Kidney tubule cell (primary cell): ENCODE results near the gene PDGFRB.

Source experiments
- DNase-seq: peaks from one replicate; pipeline ENCODE4 v3.0.0-alpha.2; 2018; ENCODE audit warnings: low spot score

Gene PDGFRB

GRCh38 chr5:150155258-150156026 lies at the start of gene PDGFRB:
PDGFRB (minus strand) TSS chr5:150155845; CDS start chr5:150137047, 18,798 bp downstream.
- no peak for DNase-seq

- DNase-seq: no peak
These were observed 48.9 kb upstream of the PDGFRB start for GRCh38 chr5:150204590-150204960.

- no peak for DNase-seq
These were observed 48.4 kb upstream of the PDGFRB start for GRCh38 chr5:150203832-150204589.

GRCh38 chr5:150202501-150202900 lies 46.9 kb upstream of the PDGFRB start:
- DNase-seq: no peak

- DNase-seq: no peak
These were observed 41.8 kb upstream of the PDGFRB start for GRCh38 chr5:150197476-150197875.

GRCh38 chr5:150196986-150197385 lies 41.3 kb upstream of the PDGFRB start:
- no peak for DNase-seq

GRCh38 chr5:150196514-150196913 lies 40.9 kb upstream of the PDGFRB start:
- DNase-seq: no peak

DNA sequence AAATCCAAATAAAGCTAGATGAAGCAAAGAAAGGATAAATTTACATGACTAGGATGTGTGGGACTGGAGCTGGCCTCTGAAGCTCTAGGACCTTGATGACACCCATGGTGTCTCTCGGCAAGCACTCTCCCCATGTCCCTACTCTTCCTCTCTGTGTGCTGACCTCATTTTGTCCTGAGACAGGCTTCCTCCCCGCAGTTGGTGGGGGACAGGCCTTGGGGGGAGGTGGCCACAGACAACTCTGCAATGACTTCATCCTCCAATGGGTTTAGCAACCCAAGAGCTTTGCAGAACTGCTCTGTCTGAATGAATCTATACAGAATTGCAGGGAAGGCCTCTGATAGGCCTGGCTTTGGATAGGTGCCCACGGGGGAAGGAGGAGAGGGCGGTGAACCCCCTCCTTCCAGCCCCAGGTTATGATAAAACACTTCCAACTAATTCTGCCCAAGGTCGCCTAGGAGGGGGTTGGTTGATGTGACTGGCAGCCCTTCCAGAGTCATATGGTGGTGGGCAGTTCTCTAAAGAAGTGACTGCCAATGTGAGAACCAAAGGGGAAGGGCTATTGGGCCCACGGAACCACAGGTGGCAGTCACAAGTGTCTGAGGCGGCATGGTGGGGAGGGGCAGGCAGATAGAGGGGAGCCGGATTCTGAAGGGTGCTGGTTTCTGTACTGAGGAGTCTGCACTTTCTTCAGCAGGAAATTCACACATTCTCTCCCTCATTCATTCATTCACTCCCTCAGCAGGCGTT lies 40.3 kb upstream of the PDGFRB start:
- DNase-seq: no peak

DNA sequence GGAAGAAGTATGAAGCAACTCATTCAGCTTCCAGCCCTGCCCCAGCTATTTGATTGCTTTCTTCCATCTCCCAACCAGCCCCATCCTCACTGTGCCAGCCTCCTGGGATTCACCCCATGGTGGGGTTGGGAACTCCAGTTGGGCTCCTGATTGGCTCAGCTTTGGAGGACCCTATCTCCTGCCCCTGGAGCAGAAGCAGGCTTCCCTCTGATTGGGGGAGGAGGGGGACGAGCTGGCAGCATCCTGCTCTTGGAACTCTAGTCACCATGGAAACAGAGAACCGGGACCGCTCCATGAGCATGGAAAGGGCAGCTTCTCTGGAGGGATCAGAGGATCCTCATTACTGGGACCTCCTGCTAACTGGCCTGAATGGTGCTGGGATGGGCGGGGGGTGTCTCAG lies 36.8 kb upstream of the PDGFRB start:
- no peak for DNase-seq

DNA sequence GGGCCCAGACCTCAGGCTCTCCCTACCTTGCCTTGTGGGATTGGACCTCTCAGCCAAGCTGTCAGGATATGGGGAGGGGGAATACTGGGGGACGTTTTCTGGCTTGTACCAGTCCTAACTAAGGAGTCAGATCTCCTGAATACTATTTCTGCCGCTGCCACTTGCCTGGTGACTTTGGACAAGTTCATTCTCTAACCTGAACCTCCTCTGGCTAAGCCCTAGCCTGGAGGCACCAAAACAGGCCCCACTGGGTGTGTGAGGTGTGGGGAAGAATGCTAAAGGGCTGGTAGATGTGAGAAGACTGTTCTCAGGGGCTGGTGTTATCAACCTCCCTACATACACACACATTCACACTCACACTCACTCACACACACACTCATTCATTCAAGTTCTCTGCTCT lies 35.3 kb upstream of the PDGFRB start:
- DNase-seq: no peak

DNA sequence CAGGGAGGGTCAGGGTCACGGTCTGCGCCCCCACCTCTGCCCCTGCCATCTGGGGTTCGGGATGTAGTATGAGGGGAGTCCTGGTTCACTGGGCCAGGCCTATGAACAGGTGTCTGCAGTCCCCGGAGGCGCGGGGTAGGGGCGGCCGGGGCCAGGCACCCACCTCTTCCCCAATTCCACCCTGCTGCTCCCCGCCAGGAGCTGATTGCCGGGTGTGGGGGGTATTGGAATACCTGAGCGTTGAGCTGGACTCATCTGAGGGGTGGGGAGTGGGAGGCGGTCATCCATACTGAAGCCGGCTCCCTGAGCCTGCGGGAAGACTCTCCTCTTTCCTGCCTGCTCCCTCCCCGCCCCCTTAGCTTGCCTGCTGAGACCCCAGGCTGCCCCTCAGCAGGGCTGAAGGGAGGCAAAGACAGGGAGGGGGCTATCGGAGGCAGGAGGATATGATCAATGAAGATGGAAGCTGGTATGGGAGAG lies 34.9 kb upstream of the PDGFRB start:
- no peak for DNase-seq

DNA sequence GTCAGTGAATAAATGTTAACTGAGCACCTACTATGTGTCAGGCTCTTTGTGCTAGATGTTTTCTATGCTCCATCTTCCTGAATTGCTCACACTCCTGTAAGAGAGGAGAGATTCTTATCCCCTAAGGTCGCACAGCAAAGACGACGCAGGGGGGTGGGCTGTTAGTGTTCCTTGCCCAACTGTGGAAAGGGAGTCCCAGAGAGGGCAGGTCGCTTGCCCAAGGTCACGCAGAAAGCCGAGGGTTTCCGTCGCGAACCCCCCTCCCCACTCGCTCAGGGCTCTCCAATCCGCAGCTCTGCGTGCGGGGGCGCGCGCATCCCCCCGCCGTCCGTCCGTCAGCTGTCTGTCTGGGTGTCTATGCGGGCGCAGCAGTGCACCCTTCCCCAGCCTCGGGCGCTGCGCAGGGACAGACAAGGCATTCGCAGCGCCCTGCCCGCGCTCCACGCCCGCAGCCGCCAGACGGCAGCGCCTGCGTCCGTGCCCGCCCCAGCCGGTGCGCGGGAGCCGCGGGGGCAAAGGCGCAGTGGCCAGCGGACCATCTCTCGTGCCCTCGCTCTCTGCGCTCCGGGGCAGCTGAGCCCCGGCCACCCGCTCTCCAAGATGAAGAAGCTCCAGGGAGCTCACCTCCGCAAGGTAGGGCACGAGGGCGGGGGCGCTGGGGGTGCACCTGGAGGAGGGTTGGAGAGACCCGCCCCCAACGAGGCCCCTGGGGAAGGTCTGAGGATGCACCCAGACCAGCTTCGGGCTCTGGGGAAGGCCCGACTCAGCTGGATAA lies 34.3 kb upstream of the PDGFRB start, which contains the start of gene SLC6A7:
TSS of gene SLC6A7 (plus strand) at position 335 of the 775 bp plus-strand sequence. CDS start at position 601, 266 bp downstream.
- no peak for DNase-seq

- DNase-seq: no peak
These were observed 33.7 kb upstream of the PDGFRB start for GRCh38 chr5:150189326-150189725.

DNA sequence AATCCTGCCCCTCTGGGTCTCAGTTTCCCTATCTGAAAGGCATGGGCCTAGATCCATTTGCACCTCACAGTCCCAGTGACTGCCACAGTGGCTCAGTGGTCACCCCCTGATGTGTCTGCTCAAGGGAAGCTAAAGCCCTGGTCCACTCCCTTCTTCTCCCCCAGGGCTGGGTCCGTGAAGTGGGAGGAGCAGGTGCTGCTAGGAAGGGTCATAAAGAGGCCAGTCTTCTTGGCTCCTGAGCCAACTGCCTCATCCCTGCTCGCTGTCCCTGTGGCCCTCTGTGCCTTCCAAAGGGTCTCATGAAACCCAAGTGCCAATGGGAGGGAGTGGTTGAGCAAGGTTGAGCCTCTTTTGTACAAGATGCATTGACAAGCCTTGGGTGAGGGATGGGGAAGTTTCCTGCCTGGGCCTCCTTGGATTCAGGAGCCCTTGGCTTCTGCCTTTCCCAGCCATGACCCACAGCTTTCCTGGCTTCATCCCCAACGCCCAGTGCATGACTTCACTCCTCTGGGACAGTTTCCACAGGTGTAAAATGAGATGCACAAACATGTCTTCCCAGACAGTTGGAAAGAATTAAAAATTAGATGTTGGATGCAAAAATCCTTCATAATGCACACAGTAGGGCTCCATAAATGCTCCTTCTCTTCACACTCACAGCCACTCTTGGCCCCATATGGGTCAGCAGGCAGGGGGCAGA lies 32.6 kb upstream of the PDGFRB start:
- DNase-seq: no peak

- DNase-seq: no peak
These were observed 31.3 kb upstream of the PDGFRB start for GRCh38 chr5:150186897-150187296.

DNA sequence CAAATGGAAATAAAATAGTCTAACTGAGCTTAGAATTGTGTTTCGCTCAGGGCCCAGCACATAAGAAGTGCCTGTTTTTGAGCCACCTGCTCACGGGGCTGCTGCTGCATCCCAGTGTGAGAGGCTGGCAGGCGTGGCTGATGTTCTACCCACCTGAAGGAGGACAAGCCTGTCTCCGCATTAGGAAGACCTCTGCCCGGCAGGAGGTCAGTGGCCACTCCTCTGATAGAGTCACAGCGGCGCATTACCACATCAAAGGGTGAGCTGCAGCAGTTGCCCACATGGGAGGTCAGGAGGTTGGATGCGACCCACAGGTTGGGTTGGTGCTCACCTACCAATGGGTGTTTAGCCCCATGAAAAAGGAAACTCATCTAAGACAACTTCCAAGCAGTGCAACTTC lies 30.5 kb upstream of the PDGFRB start:
- no peak for DNase-seq

DNA sequence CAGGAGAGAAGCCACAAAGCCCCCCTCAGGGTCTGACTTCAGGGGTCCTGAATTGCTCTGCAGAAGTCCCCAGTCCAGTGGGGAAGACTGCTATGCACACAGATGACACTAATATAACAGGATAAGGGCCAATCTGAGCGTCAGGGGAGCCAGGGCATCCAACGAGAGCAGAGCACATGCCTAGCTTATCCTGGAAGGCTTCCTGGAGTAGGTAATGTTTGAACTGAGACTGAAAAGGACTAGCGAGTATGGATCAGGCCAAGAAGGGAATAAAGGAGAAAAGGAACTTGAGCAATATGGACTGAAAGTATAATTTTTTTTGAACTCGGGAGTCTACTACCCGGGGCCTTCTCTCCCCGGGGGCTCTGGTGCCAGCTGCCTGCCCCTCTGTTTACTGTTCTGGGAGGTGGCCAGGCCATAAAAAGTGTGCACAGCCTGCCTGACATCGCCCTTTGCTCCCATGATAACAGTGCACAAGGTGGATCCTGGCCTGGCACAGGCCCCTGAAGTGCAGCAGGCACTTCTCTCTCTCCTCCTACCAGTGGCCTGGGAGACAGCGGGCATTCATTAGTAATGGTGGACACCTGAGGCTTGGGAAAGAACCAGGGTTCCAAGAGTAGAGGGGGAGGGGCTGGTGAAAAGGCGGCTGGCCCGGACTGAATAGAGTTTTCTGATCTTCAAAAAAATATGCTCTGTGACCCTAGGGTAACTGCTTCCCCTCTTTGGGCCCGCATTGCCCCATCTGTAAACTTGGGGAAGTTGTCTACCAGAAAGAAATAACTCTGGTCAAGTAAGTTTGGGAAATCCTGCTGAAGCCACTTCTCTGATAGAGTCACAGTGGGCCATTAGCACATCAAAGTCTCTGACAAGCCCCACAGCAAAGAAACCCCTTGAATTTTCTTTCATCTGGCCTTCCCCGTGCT lies 29.6 kb upstream of the PDGFRB start:
- no peak for DNase-seq

DNA sequence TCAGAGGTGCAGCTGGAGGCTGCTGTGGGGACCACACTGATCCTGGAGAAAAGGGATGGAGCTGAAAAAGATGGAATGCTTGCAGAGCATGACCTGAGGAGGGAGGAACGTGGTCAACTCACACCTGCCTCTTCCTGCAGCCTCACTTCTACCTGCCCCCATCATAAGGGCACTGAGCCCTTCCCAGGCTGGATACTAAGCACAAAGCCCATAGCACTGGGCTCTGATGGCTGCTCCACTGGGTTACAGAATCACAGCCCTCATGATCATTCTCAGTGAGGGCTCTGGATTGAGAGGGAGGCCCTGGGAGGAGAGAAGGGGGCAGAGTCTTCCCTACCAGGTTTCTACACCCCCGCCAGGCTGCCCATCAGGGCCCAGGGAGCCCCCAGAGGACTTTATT lies 28.4 kb upstream of the PDGFRB start:
- DNase-seq: no peak

GRCh38 chr5:150183436-150183835 lies 27.8 kb upstream of the PDGFRB start:
- no peak for DNase-seq

GRCh38 chr5:150182774-150183173 lies 27.1 kb upstream of the PDGFRB start:
- no peak for DNase-seq
